ENCODE measurements around the gene PHLDA2. TPM values are rescaled to one million over a fixed set of nuclear protein-coding genes. Genes with fewer than 3 reads are reported as not detected.

The PHLDA2 gene
- total RNA-seq, 1 experiment from 2014 or later, result 309 TPM

DNA sequence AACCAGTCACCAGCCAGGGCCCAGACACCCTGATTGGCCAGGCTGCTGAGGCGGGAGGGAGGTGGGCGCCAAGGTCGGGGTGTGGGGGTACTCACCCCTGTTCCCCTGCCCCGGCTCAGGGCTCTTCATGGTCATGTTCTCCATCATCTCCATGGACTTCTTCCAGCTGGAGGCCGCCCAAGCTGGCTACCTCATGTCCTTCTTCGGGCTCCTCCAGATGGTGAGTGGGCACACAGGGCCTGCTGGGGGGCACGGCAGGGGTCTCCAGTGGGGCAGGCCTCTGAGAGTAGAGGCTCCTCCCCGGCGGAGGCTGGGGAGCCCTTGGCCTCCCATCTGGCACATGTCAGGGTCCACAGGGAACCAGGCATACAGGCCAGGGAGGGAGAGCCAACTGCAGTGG lies 10.0 kb downstream of the PHLDA2 start:
- intact Hi-C loops (cut with micrococcal nuclease), result no loop called here
- Histone ChIP-seq H3K9me3 (ENCODE audit: control insufficient read depth in 1 of 2, insufficient read depth in 1 of 2, low read depth in 1 of 2, low read length in 2 of 2) (no peaks in the 10 kb centered on the region), H3K27me3 (ENCODE audit: insufficient read depth, low read length) (no peaks in the 10 kb centered on the region), H3K4me3 (replicated peaks in 1 of 2; ENCODE audit: low read depth in 1 of 2, low read length in 2 of 2) (no peak overlapping the region), H3K36me3 (ENCODE audit: control insufficient read depth in 1 of 2, insufficient read depth in 2 of 2, low read length in 2 of 2) (no peaks in the 10 kb centered on the region), H3K27ac (ENCODE audit: low read depth, low read length) (no peak overlapping the region), H3K9me2 (ENCODE audit: insufficient read depth) (no peaks in the 10 kb centered on the region), H4K20me1 (ENCODE audit: insufficient read depth) (no peaks in the 10 kb centered on the region), H3K4me1 (ENCODE audit: control insufficient read depth in 1 of 2, insufficient read depth in 2 of 2, low read length in 2 of 2) (peaks cover 12 to 13% of the 10 kb centered on the region in 2 experiments), H3K4me2 (ENCODE audit: low read length) (no peak overlapping the region), H2AFZ (ENCODE audit: low read depth, low read length, poor library complexity, severe bottlenecking) (no peak overlapping the region), H3K79me2 (ENCODE audit: insufficient read depth, low read length) (no peaks in the 10 kb centered on the region), H3K9ac (ENCODE audit: low read length) (no peak overlapping the region)
- CTCF ChIA-PET, result interaction anchor here (1.1 kb wide), 1 partner anchor 24 kb away, joined by 3 read pairs; no protein-coding TSS in a partner anchor
- POLR2A ChIA-PET, result interaction anchor here (4.0 kb wide), 1 partner anchor 10 kb away, joined by 19 read pairs; the partner anchor contains the start of gene PHLDA2
- TF ChIP-seq SP1 (IDR thresholded peaks at IDR 0.05; ENCODE audit: low read depth) (no peak), EGR1 (IDR thresholded peaks at IDR 0.05; ENCODE audit: low read depth) (no peak), JUND (IDR thresholded peaks at IDR 0.05) (no peak), RAD21 (IDR thresholded peaks at IDR 0.05; ENCODE audit: low read depth) (no peak), YY1 (IDR thresholded peaks at IDR 0.05; ENCODE audit: extremely low read depth, insufficient replicate concordance, low read depth, low read length) (no peak), POLR2A (IDR thresholded peaks at IDR 0.05; ENCODE audit: borderline replicate concordance, extremely low read depth, insufficient read depth, insufficient read length) (no peak), ZFX (IDR thresholded peaks at IDR 0.05) (no peak), MAX (IDR thresholded peaks at IDR 0.05) (no peak), CBX3 (IDR thresholded peaks at IDR 0.05; ENCODE audit: low read depth) (no peak), SIN3A (IDR thresholded peaks at IDR 0.05; ENCODE audit: low read depth) (no peak), EZH2phosphoT487 (IDR thresholded peaks at IDR 0.05; ENCODE audit: borderline replicate concordance) (no peak), FOSL1 (IDR thresholded peaks at IDR 0.05; ENCODE audit: low read depth) (no peak)
- TF ChIP-seq, protein P1, sequence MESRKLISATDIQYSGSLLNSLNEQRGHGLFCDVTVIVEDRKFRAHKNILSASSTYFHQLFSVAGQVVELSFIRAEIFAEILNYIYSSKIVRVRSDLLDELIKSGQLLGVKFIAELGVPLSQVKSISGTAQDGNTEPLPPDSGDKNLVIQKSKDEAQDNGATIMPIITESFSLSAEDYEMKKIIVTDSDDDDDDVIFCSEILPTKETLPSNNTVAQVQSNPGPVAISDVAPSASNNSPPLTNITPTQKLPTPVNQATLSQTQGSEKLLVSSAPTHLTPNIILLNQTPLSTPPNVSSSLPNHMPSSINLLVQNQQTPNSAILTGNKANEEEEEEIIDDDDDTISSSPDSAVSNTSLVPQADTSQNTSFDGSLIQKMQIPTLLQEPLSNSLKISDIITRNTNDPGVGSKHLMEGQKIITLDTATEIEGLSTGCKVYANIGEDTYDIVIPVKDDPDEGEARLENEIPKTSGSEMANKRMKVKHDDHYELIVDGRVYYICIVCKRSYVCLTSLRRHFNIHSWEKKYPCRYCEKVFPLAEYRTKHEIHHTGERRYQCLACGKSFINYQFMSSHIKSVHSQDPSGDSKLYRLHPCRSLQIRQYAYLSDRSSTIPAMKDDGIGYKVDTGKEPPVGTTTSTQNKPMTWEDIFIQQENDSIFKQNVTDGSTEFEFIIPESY (IDR thresholded peaks at IDR 0.05; ENCODE audit: extremely low read depth, insufficient replicate concordance, low read length), result no peak
- TF ChIP-seq, protein P2, sequence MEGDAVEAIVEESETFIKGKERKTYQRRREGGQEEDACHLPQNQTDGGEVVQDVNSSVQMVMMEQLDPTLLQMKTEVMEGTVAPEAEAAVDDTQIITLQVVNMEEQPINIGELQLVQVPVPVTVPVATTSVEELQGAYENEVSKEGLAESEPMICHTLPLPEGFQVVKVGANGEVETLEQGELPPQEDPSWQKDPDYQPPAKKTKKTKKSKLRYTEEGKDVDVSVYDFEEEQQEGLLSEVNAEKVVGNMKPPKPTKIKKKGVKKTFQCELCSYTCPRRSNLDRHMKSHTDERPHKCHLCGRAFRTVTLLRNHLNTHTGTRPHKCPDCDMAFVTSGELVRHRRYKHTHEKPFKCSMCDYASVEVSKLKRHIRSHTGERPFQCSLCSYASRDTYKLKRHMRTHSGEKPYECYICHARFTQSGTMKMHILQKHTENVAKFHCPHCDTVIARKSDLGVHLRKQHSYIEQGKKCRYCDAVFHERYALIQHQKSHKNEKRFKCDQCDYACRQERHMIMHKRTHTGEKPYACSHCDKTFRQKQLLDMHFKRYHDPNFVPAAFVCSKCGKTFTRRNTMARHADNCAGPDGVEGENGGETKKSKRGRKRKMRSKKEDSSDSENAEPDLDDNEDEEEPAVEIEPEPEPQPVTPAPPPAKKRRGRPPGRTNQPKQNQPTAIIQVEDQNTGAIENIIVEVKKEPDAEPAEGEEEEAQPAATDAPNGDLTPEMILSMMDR (IDR thresholded peaks at IDR 0.05 in 2 of 3, conservative IDR thresholded peaks at IDR 0.05 in 1 of 3; ENCODE audit: borderline replicate concordance in 1 of 3, insufficient read depth in 1 of 3, low read depth in 2 of 3, low read length in 2 of 3), result no peak
- BruUV-seq (replicated peaks), result no TSS peak
- peak; percentile 30; the same call in 1 of the 2 replicates for ATAC-seq
- DNase-seq (ENCODE audit: low read depth, low spot score), result no peak
- RAD21 ChIA-PET (ENCODE audit: low non-redundant PET in 1 of 2, low total read pairs in 2 of 2, uncharacterized antibody in 2 of 2, unreplicated experiment in 2 of 2), result no interaction called here
